Keratinocyte (primary cell): ENCODE results near the gene PIGT. TPM values are rescaled to one million over a fixed set of nuclear protein-coding genes. Genes with fewer than 3 reads are reported as not detected.

ENCODE experiments used
- DNase-seq: peaks from one replicate; pipeline ENCODE4 v3.0.0-alpha.2; 2011; ENCODE audit warnings: low read depth, missing footprints, low spot score
- FAIRE-seq: peaks from 2 replicates; lab custom pipeline; 2011; peaks lifted over from hg19 to GRCh38; lab: Jason Lieb, UNC
- H2AFZ ChIP-seq: 2 replicates; pipeline ENCODE4 v1.6.0; 2012; ENCODE audit warnings: low read length, control low read depth, inconsistent platforms; ENCODE audit not compliant: control insufficient read depth
- H3K27ac ChIP-seq: 2 replicates; pipeline ENCODE4 v1.5.1; 2011; ENCODE audit warnings: low read length; ENCODE audit not compliant: control insufficient read depth, insufficient read depth
- H3K27me3 ChIP-seq: 3 replicates; pipeline ENCODE4 v1.6.0; 2011; ENCODE audit warnings: low read length; ENCODE audit not compliant: control insufficient read depth, insufficient read depth; ENCODE audit errors: extremely low read depth
- H3K36me3 ChIP-seq, 2 experiments: 2 replicates in 1 of 2; 3 replicates in 1 of 2; pipeline ENCODE4 v1.5.1; 2011; ENCODE audit warnings: low read length in 2 of 2, mild to moderate bottlenecking in 1 of 2; ENCODE audit not compliant: control insufficient read depth in 2 of 2, insufficient read depth in 2 of 2; ENCODE audit errors: extremely low read depth in 1 of 2
- H3K4me1 ChIP-seq: 3 replicates; pipeline ENCODE4 v1.5.1; 2011; ENCODE audit warnings: low read length; ENCODE audit not compliant: control insufficient read depth, insufficient read depth; ENCODE audit errors: extremely low read depth
- H3K4me2 ChIP-seq: 3 replicates; pipeline ENCODE4 v1.6.0; 2011; ENCODE audit warnings: low read depth, low read length; ENCODE audit not compliant: control insufficient read depth, insufficient read depth; ENCODE audit errors: extremely low read depth
- H3K4me3 ChIP-seq, 3 experiments: fragments of 200-600 bp in 1 of 3; sonication (generic) in 1 of 3; 2 replicates in 2 of 3; 3 replicates in 1 of 3; pipeline ENCODE4 v1.5.1; 2011 to 2016; ENCODE audit warnings: low read length in 3 of 3, mild to moderate bottlenecking in 3 of 3, control low read depth in 2 of 3, inconsistent platforms in 1 of 3, low read depth in 1 of 3, mixed read lengths in 1 of 3, mixed run types in 1 of 3, moderate library complexity in 1 of 3; ENCODE audit not compliant: control insufficient read depth in 2 of 3, insufficient read depth in 2 of 3; ENCODE audit errors: extremely low read depth in 1 of 3
- H3K79me2 ChIP-seq: 2 replicates; pipeline ENCODE4 v1.6.0; 2012; ENCODE audit warnings: low read length; ENCODE audit not compliant: control insufficient read depth, insufficient read depth
- H3K9ac ChIP-seq: 3 replicates; pipeline ENCODE4 v1.6.0; 2011; ENCODE audit warnings: low read length; ENCODE audit not compliant: control insufficient read depth, insufficient read depth; ENCODE audit errors: extremely low read depth
- H3K9me1 ChIP-seq: 3 replicates; pipeline ENCODE4 v1.6.0; 2011; ENCODE audit warnings: low read length; ENCODE audit not compliant: control insufficient read depth, insufficient read depth; ENCODE audit errors: extremely low read depth
- H3K9me3 ChIP-seq: 2 replicates; pipeline ENCODE4 v1.5.1; 2012; ENCODE audit warnings: low read depth, low read length; ENCODE audit not compliant: control insufficient read depth
- H4K20me1 ChIP-seq: 3 replicates; pipeline ENCODE4 v1.6.0; 2011; ENCODE audit warnings: low read length; ENCODE audit not compliant: control insufficient read depth, insufficient read depth; ENCODE audit errors: extremely low read depth
- EZH2 ChIP-seq: IDR thresholded peaks from one replicate; pipeline ENCODE4 v1.6.1; 2012; ENCODE audit warnings: inconsistent platforms, mild to moderate bottlenecking, low read length, moderate library complexity
- dilution Hi-C: fragments of 300-500 bp; cut with MboI; formaldehyde crosslinking; loops from one replicate; pipeline ENCODE4 v1.7.0; 2020; ENCODE audit warnings: low sequenced_read_pairs; ENCODE audit not compliant: extremely low pct_ligation_motif_present
- polyA plus RNA-seq, 5 experiments: library from polyadenylated mRNA; depleted of rRNA in 3 of 5; stranded (reverse) in 3 of 5; stranded (forward) in 1 of 5; unstranded in 1 of 5; fragments of >200 nt; gene quantifications; 1 replicate in 1 of 5; 2 replicates in 3 of 5; 3 replicates in 1 of 5; pipeline versions ENCODE4 v1.2.1 to v1.2.3, GENCODE V29; 2011 to 2012; ENCODE audit warnings: missing spikeins in 2 of 5, low read depth in 1 of 5, low replicate concordance in 1 of 5
- TF ChIP-seq, protein P1 (sequence below), 3 experiments: IDR thresholded peaks in 1 of 3; conservative IDR thresholded peaks in 1 of 3; optimal IDR thresholded peaks in 1 of 3; 2 replicates in 2 of 3; 3 replicates in 1 of 3; pipeline versions ENCODE3 to v1.5.1; 2011; ENCODE audit warnings: low read length in 3 of 3, mild to moderate bottlenecking in 3 of 3, moderate library complexity in 2 of 3, control low read depth in 1 of 3, inconsistent platforms in 1 of 3; ENCODE audit not compliant: insufficient read depth in 2 of 3; ENCODE audit errors: extremely low read depth in 1 of 3

PIGT gene
- polyA plus RNA-seq, 1 donor (not counting 4 experiments of a cell fraction or from before 2014, with no cell fraction given): 26.5 TPM

DNA sequence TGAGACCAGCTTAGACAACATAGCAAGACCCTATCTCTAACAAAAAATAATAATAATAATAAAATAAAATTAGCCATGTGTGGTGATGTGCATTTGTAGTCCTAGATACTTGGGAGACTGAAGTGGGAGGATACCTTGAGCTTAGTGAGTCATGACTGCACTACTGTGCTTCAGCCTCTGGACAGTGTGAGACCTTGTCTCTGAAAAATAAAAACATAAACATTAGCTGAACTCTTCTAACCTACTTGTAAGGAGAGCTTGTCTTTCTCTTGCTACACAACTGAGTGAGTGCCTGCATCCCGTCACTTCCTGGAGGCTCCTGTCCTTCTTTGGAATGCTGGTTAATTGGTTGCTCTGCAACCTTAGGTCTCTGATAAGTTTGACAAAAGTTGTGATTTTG lies 13.0 kb upstream of the PIGT start:
- Histone ChIP-seq H3K9me1 (peaks cover 1% of the 10 kb centered on the region), H2AFZ (no peak overlapping the region), H3K79me2 (no peaks in the 10 kb centered on the region), H3K27ac (no peak overlapping the region), H4K20me1 (no peaks in the 10 kb centered on the region), H3K9me3 (peaks cover 7% of the 10 kb centered on the region), H3K9ac (no peak overlapping the region), H3K27me3 (peaks cover 8% of the 10 kb centered on the region), H3K4me1 (peaks cover 4% of the 10 kb centered on the region), H3K36me3 (no peaks in the 10 kb centered on the region), H3K4me3 (no peak overlapping the region), H3K4me2 (no peak overlapping the region)
- DNase-seq (no peak), FAIRE-seq (no peak)
- TF ChIP-seq EZH2: no peak
- TF ChIP-seq, protein P1, sequence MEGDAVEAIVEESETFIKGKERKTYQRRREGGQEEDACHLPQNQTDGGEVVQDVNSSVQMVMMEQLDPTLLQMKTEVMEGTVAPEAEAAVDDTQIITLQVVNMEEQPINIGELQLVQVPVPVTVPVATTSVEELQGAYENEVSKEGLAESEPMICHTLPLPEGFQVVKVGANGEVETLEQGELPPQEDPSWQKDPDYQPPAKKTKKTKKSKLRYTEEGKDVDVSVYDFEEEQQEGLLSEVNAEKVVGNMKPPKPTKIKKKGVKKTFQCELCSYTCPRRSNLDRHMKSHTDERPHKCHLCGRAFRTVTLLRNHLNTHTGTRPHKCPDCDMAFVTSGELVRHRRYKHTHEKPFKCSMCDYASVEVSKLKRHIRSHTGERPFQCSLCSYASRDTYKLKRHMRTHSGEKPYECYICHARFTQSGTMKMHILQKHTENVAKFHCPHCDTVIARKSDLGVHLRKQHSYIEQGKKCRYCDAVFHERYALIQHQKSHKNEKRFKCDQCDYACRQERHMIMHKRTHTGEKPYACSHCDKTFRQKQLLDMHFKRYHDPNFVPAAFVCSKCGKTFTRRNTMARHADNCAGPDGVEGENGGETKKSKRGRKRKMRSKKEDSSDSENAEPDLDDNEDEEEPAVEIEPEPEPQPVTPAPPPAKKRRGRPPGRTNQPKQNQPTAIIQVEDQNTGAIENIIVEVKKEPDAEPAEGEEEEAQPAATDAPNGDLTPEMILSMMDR (optimal IDR thresholded peaks at IDR 0.05 in 1 of 3, IDR thresholded peaks at IDR 0.05 in 1 of 3, conservative IDR thresholded peaks at IDR 0.05 in 1 of 3; ENCODE audit: extremely low read depth in 1 of 3, insufficient read depth in 2 of 3, low read length in 3 of 3): no peak
- dilution Hi-C loops: no loop called here

DNA sequence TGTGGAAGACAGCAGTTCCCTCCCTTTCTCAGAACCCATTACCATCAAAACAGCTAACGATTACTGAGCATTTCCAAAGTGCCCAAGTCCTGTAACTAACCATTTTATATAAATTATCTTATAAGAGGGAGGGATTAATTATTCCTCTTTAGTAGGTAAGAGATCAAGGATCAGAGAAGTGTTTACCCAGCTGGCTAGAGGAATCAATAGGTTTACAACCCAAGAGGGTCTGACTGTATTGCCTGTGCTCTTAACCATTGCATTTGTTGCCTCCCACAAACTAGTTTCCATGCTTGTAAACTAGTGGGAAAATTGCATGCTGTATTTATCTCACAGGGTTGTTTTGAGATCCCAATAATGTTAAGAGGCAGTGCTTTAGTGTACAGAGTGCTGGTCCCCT lies 11.5 kb upstream of the PIGT start:
- Histone ChIP-seq H3K4me1 (peaks cover 4% of the 10 kb centered on the region), H3K4me3 (no peak overlapping the region), H3K27me3 (peaks cover 8% of the 10 kb centered on the region), H3K9me1 (peaks cover 2% of the 10 kb centered on the region), H3K27ac (no peak overlapping the region), H4K20me1 (no peaks in the 10 kb centered on the region), H3K79me2 (no peaks in the 10 kb centered on the region), H2AFZ (no peak overlapping the region), H3K36me3 (peaks cover 0 to 8% of the 10 kb centered on the region in 2 experiments), H3K4me2 (no peak overlapping the region), H3K9me3 (peaks cover 7% of the 10 kb centered on the region), H3K9ac (no peak overlapping the region)
- TF ChIP-seq, protein P1 (optimal IDR thresholded peaks at IDR 0.05 in 1 of 3, IDR thresholded peaks at IDR 0.05 in 1 of 3, conservative IDR thresholded peaks at IDR 0.05 in 1 of 3; ENCODE audit: extremely low read depth in 1 of 3, insufficient read depth in 2 of 3, low read length in 3 of 3): no peak
- TF ChIP-seq EZH2: no peak
- FAIRE-seq (no peak), DNase-seq (no peak)
- dilution Hi-C loops: no loop called here
